GM12864 (cell line): ENCODE measurements around the gene CCL8.

Experiments used
- DNase-seq: peaks from one replicate; pipeline ENCODE4 v3.0.0-alpha.2; 2011; ENCODE audit warnings: low read depth
- H3K4me3 ChIP-seq: 2 replicates; pipeline ENCODE4 v1.5.1; 2011; ENCODE audit warnings: mild to moderate bottlenecking, low read depth, low read length, control low read depth
- CTCF ChIP-seq: IDR thresholded peaks from 2 replicates; pipeline ENCODE4 v1.5.1; 2011; ENCODE audit warnings: low read depth, mild to moderate bottlenecking, moderate library complexity, low read length, control low read depth, inconsistent platforms; ENCODE audit errors: missing control alignments

CCL8 gene

GRCh38 chr17:34319039-34319483 is at the start of gene CCL8:
TSS of gene CCL8 (plus strand) at chr17:34319435. CDS start at chr17:34319502, 67 bp downstream.
- no peak for TF ChIP-seq CTCF
- DNase-seq, result no peak
- H3K4me3 ChIP-seq, result no peak within 1 kb of the TSS

- no peak for TF ChIP-seq CTCF
- no peak within 1 kb of the TSS for H3K4me3 ChIP-seq
- DNase-seq, result no peak
Measured at GRCh38 chr17:34269969-34270368, 49.3 kb upstream of the CCL8 start, which contains the start of gene CCL7. TSS of gene CCL7 (plus strand) at chr17:34270221. CDS start at chr17:34270291, 70 bp downstream.

GRCh38 chr17:34275881-34276280 is 43.4 kb upstream of the CCL8 start:
- no peak for TF ChIP-seq CTCF
- no peak for DNase-seq
- H3K4me3 ChIP-seq, result no peak overlapping the region

GRCh38 chr17:34276826-34277225 is 42.4 kb upstream of the CCL8 start:
- DNase-seq, result no peak
- H3K4me3 ChIP-seq, result no peak overlapping the region
- TF ChIP-seq CTCF, result no peak

- DNase-seq, result no peak
- H3K4me3 ChIP-seq, result no peak overlapping the region
- no peak for TF ChIP-seq CTCF
Measured at GRCh38 chr17:34283571-34283970, 35.7 kb upstream of the CCL8 start.

- no peak for DNase-seq
- TF ChIP-seq CTCF, result no peak
- H3K4me3 ChIP-seq, result no peak within 1 kb of the TSS
Measured at GRCh38 chr17:34285286-34285792, 33.9 kb upstream of the CCL8 start, which contains the start of gene CCL11. TSS of gene CCL11 (plus strand) at chr17:34285742. CDS start at chr17:34285809, 67 bp downstream.

GRCh38 chr17:34287875-34288274 is 31.4 kb upstream of the CCL8 start:
- no peak for TF ChIP-seq CTCF
- DNase-seq, result no peak
- no peak overlapping the region for H3K4me3 ChIP-seq
